Neural cell (in vitro differentiated cells): ENCODE data around the gene NOL3. TPM values are rescaled to one million over a fixed set of nuclear protein-coding genes. Genes with fewer than 3 reads are reported as not detected.

Experiments used
- H2AFZ ChIP-seq: fragments of 200-600, 300-800 bp; sonication (generic), shearing (Covaris generic); 2 replicates; pipeline ENCODE4 v1.6.0; 2014; ENCODE audit warnings: low read depth, mild to moderate bottlenecking, antibody characterized with exemption, low read length, moderate library complexity
- H3F3A ChIP-seq: fragments of 200-600 bp; shearing (Covaris generic); 2 replicates; pipeline ENCODE4 v1.6.1; 2016; ENCODE audit warnings: mild to moderate bottlenecking, moderate library complexity, mixed read lengths, antibody characterized with exemption, low read length; ENCODE audit not compliant: insufficient read depth, poor library complexity, severe bottlenecking
- H3K27ac ChIP-seq: fragments of 200-600, 300-800 bp; sonication (generic), shearing (Covaris generic); 2 replicates; pipeline ENCODE4 v1.5.1; 2014; ENCODE audit warnings: mild to moderate bottlenecking, low read length, moderate library complexity
- H3K27me3 ChIP-seq: fragments of 300-800, 200-600 bp; sonication (generic), shearing (Covaris generic); 2 replicates; pipeline ENCODE4 v1.6.0; 2014; ENCODE audit warnings: mild to moderate bottlenecking, low read depth, low read length, moderate library complexity; ENCODE audit not compliant: insufficient read depth
- H3K36me3 ChIP-seq: fragments of 300-800, 200-600 bp; sonication (generic), shearing (Covaris generic); 2 replicates; pipeline ENCODE4 v1.5.1; 2014; ENCODE audit warnings: mild to moderate bottlenecking, antibody characterized with exemption, low read length, moderate library complexity; ENCODE audit not compliant: insufficient read depth
- H3K4me2 ChIP-seq: fragments of 300-800, 200-600 bp; sonication (generic), shearing (Covaris generic); 2 replicates; pipeline ENCODE4 v1.6.0; 2014; ENCODE audit warnings: mild to moderate bottlenecking, low read length
- H3K4me3 ChIP-seq: fragments of 300-800, 200-600 bp; sonication (generic), shearing (Covaris generic); 2 replicates; pipeline ENCODE4 v1.5.1; 2014; ENCODE audit warnings: mild to moderate bottlenecking, low read length, moderate library complexity
- H3K79me2 ChIP-seq: fragments of 200-600 bp; shearing (Covaris generic); replicated peaks from 2 replicates; pipeline ENCODE4 v1.6.0; 2014; ENCODE audit warnings: mild to moderate bottlenecking, low read length, moderate library complexity; ENCODE audit not compliant: insufficient read depth
- H3K9ac ChIP-seq: fragments of 300-800, 200-600 bp; sonication (generic), shearing (Covaris generic); 2 replicates; pipeline ENCODE4 v1.6.1; 2016; ENCODE audit warnings: mild to moderate bottlenecking, low read length, mixed read lengths
- H3K9me2 ChIP-seq: fragments of 200-600 bp; shearing (Covaris generic); 2 replicates; pipeline ENCODE4 v1.6.1; 2016; ENCODE audit warnings: mild to moderate bottlenecking, low read length, mixed read lengths; ENCODE audit not compliant: insufficient read depth
- H3K9me3 ChIP-seq: fragments of 200-600, 300-800 bp; sonication (generic), shearing (Covaris generic); 2 replicates; pipeline ENCODE4 v1.6.1; 2016; ENCODE audit warnings: mild to moderate bottlenecking, mixed run types, low read length, moderate library complexity, mixed read lengths
- H4K20me1 ChIP-seq: fragments of 200-600 bp; shearing (Covaris generic); 2 replicates; pipeline ENCODE4 v1.6.1; 2016; ENCODE audit warnings: mild to moderate bottlenecking, mixed run types; ENCODE audit not compliant: insufficient read depth
- EP300 ChIP-seq: fragments of 450-650 bp; conservative IDR thresholded peaks from 2 replicates; pipeline ENCODE4 v1.6.1; 2014; ENCODE audit warnings: antibody characterized with exemption, mild to moderate bottlenecking, moderate library complexity; ENCODE audit not compliant: poor library complexity, severe bottlenecking
- EZH2 ChIP-seq: fragments of 200-600, 300-800 bp; shearing (Covaris generic), sonication (generic); IDR thresholded peaks from 2 replicates; pipeline ENCODE4 v1.6.1; 2014; ENCODE audit warnings: antibody characterized with exemption, low read length, borderline replicate concordance, mild to moderate bottlenecking; ENCODE audit not compliant: insufficient read depth, poor library complexity, severe bottlenecking
- MXI1 ChIP-seq: fragments of 450-650 bp; conservative IDR thresholded peaks from 2 replicates; pipeline ENCODE4 v1.6.1; 2014; ENCODE audit warnings: antibody characterized with exemption, mild to moderate bottlenecking; ENCODE audit not compliant: poor library complexity, severe bottlenecking
- POLR2AphosphoS5 ChIP-seq: IDR thresholded peaks from 2 replicates; pipeline ENCODE4 v1.6.1; 2012
- RAD21 ChIP-seq: fragments of 450-650 bp; conservative IDR thresholded peaks from 2 replicates; pipeline ENCODE4 v1.6.1; 2014; ENCODE audit warnings: antibody characterized with exemption, mild to moderate bottlenecking, moderate library complexity
- SMC3 ChIP-seq: fragments of 450-650 bp; conservative IDR thresholded peaks from 2 replicates; pipeline ENCODE4 v1.6.1; 2014; ENCODE audit warnings: antibody characterized with exemption, mild to moderate bottlenecking, moderate library complexity; ENCODE audit not compliant: poor library complexity
- TAF1 ChIP-seq: IDR thresholded peaks from 2 replicates; pipeline ENCODE4 v1.6.1; 2012; ENCODE audit warnings: low read depth
- polyA plus RNA-seq: library from polyadenylated mRNA; depleted of rRNA; stranded (reverse); fragments of >200 nt; gene quantifications from 2 replicates; pipeline ENCODE4 v1.2.3, GENCODE V29; 2014
- TF ChIP-seq, protein P1 (sequence below): IDR thresholded peaks from 2 replicates; pipeline ENCODE4 v1.6.1; 2012; ENCODE audit warnings: borderline replicate concordance
- TF ChIP-seq, protein P2 (sequence below): fragments of 450-650 bp; IDR thresholded peaks from 2 replicates; pipeline ENCODE4 v1.5.1; 2014; ENCODE audit warnings: antibody characterized with exemption, mild to moderate bottlenecking, moderate library complexity; ENCODE audit not compliant: poor library complexity, severe bottlenecking

The NOL3 gene
- polyA plus RNA-seq, 1 donor from 2014 or later = 8.4 TPM

DNA sequence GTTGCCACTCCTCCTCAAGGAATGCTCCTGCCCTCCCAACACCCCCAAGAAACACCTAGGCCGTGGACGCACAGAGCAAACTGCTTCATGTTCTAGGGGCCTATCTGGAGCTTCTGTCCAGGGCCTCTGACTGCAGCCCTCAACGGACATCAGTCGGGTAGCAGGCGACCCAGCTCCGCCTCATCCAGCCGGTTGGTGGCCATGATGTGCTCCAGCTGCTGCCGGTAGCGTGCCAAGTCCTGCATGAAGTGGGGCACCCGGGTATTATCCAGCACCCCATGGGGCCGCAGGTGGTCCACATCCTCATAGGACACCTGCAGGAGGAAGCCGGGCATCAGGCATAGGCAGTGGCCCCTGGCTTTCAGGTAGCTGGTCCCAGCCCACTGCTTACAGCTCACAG, 6.3 kb downstream of the NOL3 start:
- H3K9ac ChIP-seq = no peak overlapping the region
- no peak overlapping the region for H2AFZ ChIP-seq
- TF ChIP-seq SMC3 = no peak
- no peak for TF ChIP-seq POLR2AphosphoS5
- no peak for TF ChIP-seq EZH2
- TF ChIP-seq, protein P1, sequence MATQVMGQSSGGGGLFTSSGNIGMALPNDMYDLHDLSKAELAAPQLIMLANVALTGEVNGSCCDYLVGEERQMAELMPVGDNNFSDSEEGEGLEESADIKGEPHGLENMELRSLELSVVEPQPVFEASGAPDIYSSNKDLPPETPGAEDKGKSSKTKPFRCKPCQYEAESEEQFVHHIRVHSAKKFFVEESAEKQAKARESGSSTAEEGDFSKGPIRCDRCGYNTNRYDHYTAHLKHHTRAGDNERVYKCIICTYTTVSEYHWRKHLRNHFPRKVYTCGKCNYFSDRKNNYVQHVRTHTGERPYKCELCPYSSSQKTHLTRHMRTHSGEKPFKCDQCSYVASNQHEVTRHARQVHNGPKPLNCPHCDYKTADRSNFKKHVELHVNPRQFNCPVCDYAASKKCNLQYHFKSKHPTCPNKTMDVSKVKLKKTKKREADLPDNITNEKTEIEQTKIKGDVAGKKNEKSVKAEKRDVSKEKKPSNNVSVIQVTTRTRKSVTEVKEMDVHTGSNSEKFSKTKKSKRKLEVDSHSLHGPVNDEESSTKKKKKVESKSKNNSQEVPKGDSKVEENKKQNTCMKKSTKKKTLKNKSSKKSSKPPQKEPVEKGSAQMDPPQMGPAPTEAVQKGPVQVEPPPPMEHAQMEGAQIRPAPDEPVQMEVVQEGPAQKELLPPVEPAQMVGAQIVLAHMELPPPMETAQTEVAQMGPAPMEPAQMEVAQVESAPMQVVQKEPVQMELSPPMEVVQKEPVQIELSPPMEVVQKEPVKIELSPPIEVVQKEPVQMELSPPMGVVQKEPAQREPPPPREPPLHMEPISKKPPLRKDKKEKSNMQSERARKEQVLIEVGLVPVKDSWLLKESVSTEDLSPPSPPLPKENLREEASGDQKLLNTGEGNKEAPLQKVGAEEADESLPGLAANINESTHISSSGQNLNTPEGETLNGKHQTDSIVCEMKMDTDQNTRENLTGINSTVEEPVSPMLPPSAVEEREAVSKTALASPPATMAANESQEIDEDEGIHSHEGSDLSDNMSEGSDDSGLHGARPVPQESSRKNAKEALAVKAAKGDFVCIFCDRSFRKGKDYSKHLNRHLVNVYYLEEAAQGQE = no peak
- TF ChIP-seq, protein P2, sequence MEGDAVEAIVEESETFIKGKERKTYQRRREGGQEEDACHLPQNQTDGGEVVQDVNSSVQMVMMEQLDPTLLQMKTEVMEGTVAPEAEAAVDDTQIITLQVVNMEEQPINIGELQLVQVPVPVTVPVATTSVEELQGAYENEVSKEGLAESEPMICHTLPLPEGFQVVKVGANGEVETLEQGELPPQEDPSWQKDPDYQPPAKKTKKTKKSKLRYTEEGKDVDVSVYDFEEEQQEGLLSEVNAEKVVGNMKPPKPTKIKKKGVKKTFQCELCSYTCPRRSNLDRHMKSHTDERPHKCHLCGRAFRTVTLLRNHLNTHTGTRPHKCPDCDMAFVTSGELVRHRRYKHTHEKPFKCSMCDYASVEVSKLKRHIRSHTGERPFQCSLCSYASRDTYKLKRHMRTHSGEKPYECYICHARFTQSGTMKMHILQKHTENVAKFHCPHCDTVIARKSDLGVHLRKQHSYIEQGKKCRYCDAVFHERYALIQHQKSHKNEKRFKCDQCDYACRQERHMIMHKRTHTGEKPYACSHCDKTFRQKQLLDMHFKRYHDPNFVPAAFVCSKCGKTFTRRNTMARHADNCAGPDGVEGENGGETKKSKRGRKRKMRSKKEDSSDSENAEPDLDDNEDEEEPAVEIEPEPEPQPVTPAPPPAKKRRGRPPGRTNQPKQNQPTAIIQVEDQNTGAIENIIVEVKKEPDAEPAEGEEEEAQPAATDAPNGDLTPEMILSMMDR = no peak
- no peak for TF ChIP-seq RAD21
- TF ChIP-seq MXI1 = no peak
- no peak for TF ChIP-seq EP300
- no peak for TF ChIP-seq TAF1
- no peaks in the 10 kb centered on the region for H3K9me3 ChIP-seq
- H3K9me2 ChIP-seq = no peaks in the 10 kb centered on the region
- H3K79me2 ChIP-seq = peaks cover 9% of the 10 kb centered on the region
- H3K36me3 ChIP-seq = no peaks in the 10 kb centered on the region
- no peak overlapping the region for H3K4me3 ChIP-seq
- no peak overlapping the region for H3K4me2 ChIP-seq
- H3K27ac ChIP-seq = no peak overlapping the region
- peaks cover 58% of the 10 kb centered on the region for H3K27me3 ChIP-seq
- peaks cover 20% of the 10 kb centered on the region for H4K20me1 ChIP-seq
- H3F3A ChIP-seq = no peaks in the 10 kb centered on the region

DNA sequence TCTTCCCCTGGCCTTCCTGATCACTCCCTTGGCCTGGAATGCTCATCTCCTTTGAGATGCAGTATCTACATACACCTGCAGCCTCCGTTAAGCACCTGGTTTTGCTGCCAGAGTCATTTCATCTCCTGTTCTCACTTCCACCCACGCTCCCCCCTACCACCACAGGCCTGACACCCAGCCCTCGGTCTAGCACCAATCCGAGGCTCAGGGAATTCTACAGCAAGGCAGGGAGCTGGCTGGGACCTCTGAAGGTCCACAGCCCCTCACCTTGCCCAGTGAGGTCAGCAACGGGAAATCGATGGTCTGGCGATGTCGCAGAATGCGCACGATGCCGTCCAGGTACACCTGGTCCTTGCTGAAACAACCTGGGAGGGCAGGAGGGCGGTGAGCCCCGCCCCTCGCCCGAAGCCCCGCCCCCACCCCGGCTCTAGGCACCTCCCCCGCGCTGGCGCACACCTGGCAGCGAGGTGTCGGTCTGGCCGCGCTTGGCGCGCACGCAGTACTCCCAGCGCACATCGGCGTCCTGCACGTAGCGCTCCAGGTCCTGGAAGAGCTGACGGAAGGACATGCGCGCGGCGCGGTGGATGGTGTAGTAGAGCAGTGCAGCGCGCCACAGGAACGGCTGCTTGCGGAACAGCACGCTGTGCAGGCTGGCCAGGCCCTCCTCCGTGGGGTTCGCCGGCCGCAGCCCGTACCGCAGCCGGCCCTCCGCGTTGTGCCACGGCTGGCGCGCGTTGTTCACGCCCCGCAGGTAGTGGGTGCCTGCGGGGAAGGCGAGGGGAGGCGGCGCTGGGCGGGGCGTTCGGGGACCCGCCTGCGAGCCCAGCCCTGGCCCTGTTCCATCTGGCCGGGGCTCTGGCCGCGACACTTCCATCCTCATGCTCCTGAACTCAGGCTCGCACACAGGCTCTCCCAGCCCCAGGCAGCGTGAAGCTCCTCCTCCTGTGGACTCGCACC, 7.7 kb downstream of the NOL3 start:
- H3K79me2 ChIP-seq = peaks cover 21% of the 10 kb centered on the region
- H3K36me3 ChIP-seq = no peaks in the 10 kb centered on the region
- peaks cover 48% of the 10 kb centered on the region for H3K27me3 ChIP-seq
- TF ChIP-seq POLR2AphosphoS5 (peak; percentile 18), TAF1 (no peak)
- no peak overlapping the region for H2AFZ ChIP-seq
- no peak overlapping the region for H3K4me2 ChIP-seq
- no peaks in the 10 kb centered on the region for H3K9me3 ChIP-seq
- no peak overlapping the region for H3K27ac ChIP-seq
- no peaks in the 10 kb centered on the region for H3F3A ChIP-seq
- H4K20me1 ChIP-seq = peaks cover 20% of the 10 kb centered on the region
- no peak overlapping the region for H3K9ac ChIP-seq
- H3K9me2 ChIP-seq = no peaks in the 10 kb centered on the region
- H3K4me3 ChIP-seq = peak overlapping the region; percentile 59
